H9 (cell line): ENCODE results near the gene ZNF667. TPM values are rescaled to one million over a fixed set of nuclear protein-coding genes. Genes with fewer than 3 reads are reported as not detected.

Experiments used
- DNase-seq: peaks from one replicate; pipeline ENCODE4 v3.0.0-alpha.2; 2017
- H2AFZ ChIP-seq: one replicate; pipeline ENCODE4 v1.6.1; 2013; ENCODE audit warnings: mild to moderate bottlenecking, low read length, control low read depth, moderate library complexity
- H2AK5ac ChIP-seq: 2 replicates; pipeline ENCODE4 v1.6.1; 2013; ENCODE audit warnings: low read length, control low read depth, mixed read lengths; ENCODE audit not compliant: insufficient read length
- H2BK120ac ChIP-seq: one replicate; pipeline ENCODE4 v1.6.1; 2013; ENCODE audit warnings: low read depth, mild to moderate bottlenecking, low read length, control low read depth, inconsistent platforms; ENCODE audit not compliant: poor library complexity, severe bottlenecking
- H2BK12ac ChIP-seq: 2 replicates; pipeline ENCODE4 v1.6.1; 2013; ENCODE audit warnings: low read length, control low read depth, mixed read lengths, low read depth; ENCODE audit not compliant: insufficient read length
- H2BK15ac ChIP-seq: 2 replicates; pipeline ENCODE4 v1.6.1; 2013; ENCODE audit warnings: low read depth, low read length, control low read depth
- H2BK20ac ChIP-seq: one replicate; pipeline ENCODE4 v1.6.1; 2013; ENCODE audit warnings: low read depth, mild to moderate bottlenecking, low read length, control low read depth, inconsistent platforms; ENCODE audit not compliant: poor library complexity, severe bottlenecking
- H2BK5ac ChIP-seq: 2 replicates; pipeline ENCODE4 v1.6.1; 2013; ENCODE audit warnings: low read length, control low read depth, mixed read lengths; ENCODE audit not compliant: insufficient read length
- H3K14ac ChIP-seq: 2 replicates; pipeline ENCODE4 v1.6.1; 2013; ENCODE audit warnings: low read length, control low read depth; ENCODE audit not compliant: insufficient read depth
- H3K18ac ChIP-seq: 2 replicates; pipeline ENCODE4 v1.6.1; 2013; ENCODE audit warnings: low read depth, mild to moderate bottlenecking, mixed read lengths, low read length, control low read depth; ENCODE audit not compliant: insufficient read length
- H3K23ac ChIP-seq: 2 replicates; pipeline ENCODE4 v1.6.1; 2013; ENCODE audit warnings: low read length, control low read depth, mixed read lengths, low read depth; ENCODE audit not compliant: insufficient read length
- H3K23me2 ChIP-seq: 2 replicates; pipeline ENCODE4 v1.6.1; 2013; ENCODE audit warnings: low read depth, mild to moderate bottlenecking, mixed read lengths, low read length, control low read depth; ENCODE audit not compliant: insufficient read length, poor library complexity, severe bottlenecking
- H3K27ac ChIP-seq: 2 replicates; pipeline ENCODE4 v1.5.1; 2013; ENCODE audit warnings: low read length, control low read depth, mixed read lengths, low read depth; ENCODE audit not compliant: insufficient read length
- H3K27me3 ChIP-seq: 2 replicates; pipeline ENCODE4 v1.6.1; 2013; ENCODE audit warnings: low read length, control low read depth, inconsistent platforms; ENCODE audit not compliant: insufficient read depth
- H3K4ac ChIP-seq: 2 replicates; pipeline ENCODE4 v1.6.1; 2013; ENCODE audit warnings: low read depth, mild to moderate bottlenecking, control low read depth, inconsistent platforms, low read length, moderate library complexity
- H3K4me1 ChIP-seq: 2 replicates; pipeline ENCODE4 v1.6.1; 2013; ENCODE audit warnings: low read length, control low read depth, inconsistent platforms; ENCODE audit not compliant: insufficient read depth
- H3K4me2 ChIP-seq: 2 replicates; pipeline ENCODE4 v1.6.1; 2013; ENCODE audit warnings: low read length, control low read depth, mixed read lengths; ENCODE audit not compliant: insufficient read length, insufficient read depth
- H3K56ac ChIP-seq: 2 replicates; pipeline ENCODE4 v1.6.1; 2013; ENCODE audit warnings: low read depth, mild to moderate bottlenecking, mixed read lengths, low read length, control low read depth; ENCODE audit not compliant: insufficient read length
- H3K79me1 ChIP-seq: 2 replicates; pipeline ENCODE4 v1.6.1; 2013; ENCODE audit warnings: low read depth, mild to moderate bottlenecking, moderate library complexity, low read length, control low read depth, inconsistent platforms; ENCODE audit not compliant: insufficient read depth, poor library complexity, severe bottlenecking
- H3K79me2 ChIP-seq: 2 replicates; pipeline ENCODE4 v1.6.1; 2013; ENCODE audit warnings: low read length, control low read depth, inconsistent platforms; ENCODE audit not compliant: insufficient read depth
- H3K9ac ChIP-seq: 2 replicates; pipeline ENCODE4 v1.6.1; 2013; ENCODE audit warnings: low read length, control low read depth, mixed read lengths; ENCODE audit not compliant: insufficient read length; ENCODE audit errors: extremely low read depth
- H3K9me3 ChIP-seq: one replicate; pipeline ENCODE4 v1.6.1; 2013; ENCODE audit warnings: low read depth, low read length, inconsistent platforms; ENCODE audit not compliant: control insufficient read depth
- H3T11ph ChIP-seq: one replicate; pipeline ENCODE4 v1.6.1; 2013; ENCODE audit warnings: mild to moderate bottlenecking, low read length, control low read depth, inconsistent platforms
- H4K20me1 ChIP-seq: one replicate; pipeline ENCODE4 v1.6.1; 2013; ENCODE audit not compliant: control insufficient read depth, insufficient read length, insufficient read depth
- H4K5ac ChIP-seq: 2 replicates; pipeline ENCODE4 v1.6.1; 2013; ENCODE audit warnings: low read depth, mild to moderate bottlenecking, mixed read lengths, low read length, control low read depth; ENCODE audit not compliant: insufficient read length
- H4K8ac ChIP-seq: replicated peaks from 2 replicates; pipeline ENCODE4 v1.6.1; 2013; ENCODE audit warnings: low read length, control low read depth, mixed read lengths, low read depth; ENCODE audit not compliant: insufficient read length
- H4K91ac ChIP-seq: 2 replicates; pipeline ENCODE4 v1.6.1; 2013; ENCODE audit warnings: low read depth, mild to moderate bottlenecking, moderate library complexity, mixed read lengths, low read length, control low read depth; ENCODE audit not compliant: insufficient read length
- H3K27ac Mint-ChIP-seq, 3 experiments: 2 replicates in 2 of 3; 3 replicates in 1 of 3; pipeline ENCODE4 v1.8.0; 2020 to 2021; ENCODE audit warnings: mixed read lengths in 3 of 3, mild to moderate bottlenecking in 1 of 3, moderate library complexity in 1 of 3
- H3K27me3 Mint-ChIP-seq: 2 replicates; pipeline ENCODE4 v1.8.0; 2021; ENCODE audit warnings: low read depth, mild to moderate bottlenecking, moderate library complexity, mixed read lengths
- H3K36me3 Mint-ChIP-seq, 3 experiments: 2 replicates in 2 of 3; 3 replicates in 1 of 3; pipeline ENCODE4 v1.8.0; 2020 to 2021; ENCODE audit warnings: low read depth in 3 of 3, mixed read lengths in 3 of 3; ENCODE audit not compliant: insufficient read depth in 1 of 3
- H3K4me1 Mint-ChIP-seq, 2 experiments: 2 replicates each; pipeline ENCODE4 v1.8.0; 2020; ENCODE audit warnings: mixed read lengths in 2 of 2
- H3K4me3 Mint-ChIP-seq, 2 experiments: 2 replicates in 1 of 2; 3 replicates in 1 of 2; pipeline ENCODE4 v1.8.0; 2020 to 2021; ENCODE audit warnings: mild to moderate bottlenecking in 2 of 2, mixed read lengths in 2 of 2, moderate library complexity in 1 of 2
- H3K9me3 Mint-ChIP-seq, 2 experiments: 2 replicates in 1 of 2; 3 replicates in 1 of 2; pipeline ENCODE4 v1.8.0; 2020; ENCODE audit warnings: mild to moderate bottlenecking in 2 of 2, mixed read lengths in 2 of 2, moderate library complexity in 1 of 2
- CTCF ChIP-seq: fragments of 200-600 bp; sonication (generic); conservative IDR thresholded peaks from 3 replicates; pipeline ENCODE4 v1.8.0; 2021; ENCODE audit warnings: antibody characterized with exemption, mild to moderate bottlenecking
- WGBS: extraction: QIAGEN DNeasy Blood & Tissue Kit; methylation state at CpG from one replicate; pipeline ENCODE4 v1.1.7; 2013; ENCODE audit warnings: missing lambda C conversion rate, low lambda C conversion rate, mixed read lengths; ENCODE audit not compliant: insufficient read length; ENCODE audit errors: extremely low coverage; 5-methylcytosine and 5-hydroxymethylcytosine counted together
- total RNA-seq: library from RNA; stranded (reverse); gene quantifications from 2 replicates; pipeline ENCODE4 v1.2.1, GENCODE V29; 2021

The ZNF667 gene
- total RNA-seq, 1 experiment from 2014 or later: not detected

- H3K56ac ChIP-seq: no peak within 1 kb of the TSS
- no peak within 1 kb of the TSS for H3K23ac ChIP-seq
- H3K9me3 ChIP-seq: peaks cover 5% of the 10 kb centered on the region
- 0 out of 2 replicates have a peak, but pooled peaks cover 2% of the 10 kb centered on the region for H3K4me1 ChIP-seq
- peaks cover 2 to 11% of the 10 kb centered on the region in 2 experiments for H3K4me1 Mint-ChIP-seq
- WGBS: no CpG with 5 or more reads among the region's 73 CpGs
- H3T11ph ChIP-seq: no peak within 1 kb of the TSS
- no peak within 1 kb of the TSS for H4K8ac ChIP-seq
- no peaks in the 10 kb centered on the region for H4K20me1 ChIP-seq
- no peak within 1 kb of the TSS for H3K27ac ChIP-seq
- H3K36me3 Mint-ChIP-seq: peaks cover 68 to 72% (median 72%) of the 10 kb centered on the region in 3 experiments
- no peak within 1 kb of the TSS for H2BK15ac ChIP-seq
- H3K79me2 ChIP-seq: no peaks in the 10 kb centered on the region
- H3K79me1 ChIP-seq: no peaks in the 10 kb centered on the region
- peaks cover 46 to 82% of the 10 kb centered on the region in 2 experiments for H3K9me3 Mint-ChIP-seq
- peak within 1 kb of the TSS; percentile 85 for H3K4me2 ChIP-seq
- no peak within 1 kb of the TSS for H2BK5ac ChIP-seq
- H4K91ac ChIP-seq: no peak within 1 kb of the TSS
- H2BK20ac ChIP-seq: no peak within 1 kb of the TSS
- peak within 1 kb of the TSS; percentile 44 to 92 (median 62); a peak in 4 of 7 replicates for H3K27ac Mint-ChIP-seq
- no peak within 1 kb of the TSS for H2BK120ac ChIP-seq
- H3K14ac ChIP-seq: peak within 1 kb of the TSS; percentile 98
- H2BK12ac ChIP-seq: no peak within 1 kb of the TSS
- H3K27me3 Mint-ChIP-seq: peaks cover 2% of the 10 kb centered on the region
- TF ChIP-seq CTCF: peak; percentile 88
- H3K23me2 ChIP-seq: no peaks in the 10 kb centered on the region
- H3K18ac ChIP-seq: peak within 1 kb of the TSS; percentile 96
- H4K5ac ChIP-seq: peak within 1 kb of the TSS; percentile 77
- H3K4ac ChIP-seq: no peak within 1 kb of the TSS
- no peaks in the 10 kb centered on the region for H3K27me3 ChIP-seq
- peak; percentile 96 for DNase-seq
- H2AFZ ChIP-seq: peak within 1 kb of the TSS; percentile 53
- peak within 1 kb of the TSS; percentile 82 for H3K9ac ChIP-seq
- H2AK5ac ChIP-seq: no peak within 1 kb of the TSS
- H3K4me3 Mint-ChIP-seq: peak within 1 kb of the TSS; percentile 89 to 90
Observed at GRCh38 chr19:56393119-56394012, 83.8 kb downstream of the ZNF667 start, which contains the start of gene ZNF582. TSS of gene ZNF582 (minus strand) at chr19:56393534. CDS start at chr19:56391752, 1,782 bp downstream.

Other genes starting within 250 kb of the ZNF667 start
- not detected in 2 replicates for gene EDDM13, start 204.6 kb downstream of the ZNF667 start, total RNA-seq
- 9.1 and 12.5 TPM in 2 replicates for gene ZSCAN5A, start 162.5 kb downstream of the ZNF667 start, total RNA-seq
- gene ZNF582, start 83.8 kb downstream of the ZNF667 start, total RNA-seq: 4.4 and 5.5 TPM in 2 replicates
- 2.2 and 3.3 TPM in 2 replicates for gene ZNF583, start 73.0 kb downstream of the ZNF667 start, total RNA-seq
- gene ZNF471, start 30.5 kb upstream of the ZNF667 start, total RNA-seq: not detected in 2 replicates
- 3.2 and 3.8 TPM in 2 replicates for gene ZFP28, start 61.6 kb upstream of the ZNF667 start, total RNA-seq
- gene ZNF470, start 90.1 kb upstream of the ZNF667 start, total RNA-seq: 6.9 and 7.1 TPM in 2 replicates
- 7.2 TPM in 2 replicates for gene ZNF71, start 118.0 kb upstream of the ZNF667 start, total RNA-seq
- gene SMIM17, start 165.8 kb upstream of the ZNF667 start, total RNA-seq: 0.26 and 0.28 TPM in 2 replicates
- gene ZNF835, start 194.4 kb upstream of the ZNF667 start, total RNA-seq: 0.07 and 0.18 TPM in 2 replicates